Measurements from ENCODE around the gene CWC27. TPM values are rescaled to one million over a fixed set of nuclear protein-coding genes. Genes with fewer than 3 reads are reported as not detected.

Gene CWC27
- total and polyA plus RNA-seq, 2 of the 13 experiments (the other 11 are each of a cell fraction or from before 2014, with no cell fraction given), result 21.1 to 25.7 TPM

GRCh38 chr5:65015767-65016166 is 247.0 kb downstream of the CWC27 start:
- intact Hi-C loops (cut with micrococcal nuclease; ENCODE audit: unreplicated experiment) (no loop called here), in situ Hi-C loops (cut with HindIII; ENCODE audit: extremely low pct_ligation_motif_present, low pct_unique_long_range_greater_than_20kb) (no loop called here)
- TF ChIP-seq NRL (CRISPR knock-in tag; IDR thresholded peaks at IDR 0.05; ENCODE audit: borderline replicate concordance), result no peak
- no peak for TF ChIP-seq ATAD3A (CRISPR knock-in tag; IDR thresholded peaks at IDR 0.05)
- TF ChIP-seq, protein P1, sequence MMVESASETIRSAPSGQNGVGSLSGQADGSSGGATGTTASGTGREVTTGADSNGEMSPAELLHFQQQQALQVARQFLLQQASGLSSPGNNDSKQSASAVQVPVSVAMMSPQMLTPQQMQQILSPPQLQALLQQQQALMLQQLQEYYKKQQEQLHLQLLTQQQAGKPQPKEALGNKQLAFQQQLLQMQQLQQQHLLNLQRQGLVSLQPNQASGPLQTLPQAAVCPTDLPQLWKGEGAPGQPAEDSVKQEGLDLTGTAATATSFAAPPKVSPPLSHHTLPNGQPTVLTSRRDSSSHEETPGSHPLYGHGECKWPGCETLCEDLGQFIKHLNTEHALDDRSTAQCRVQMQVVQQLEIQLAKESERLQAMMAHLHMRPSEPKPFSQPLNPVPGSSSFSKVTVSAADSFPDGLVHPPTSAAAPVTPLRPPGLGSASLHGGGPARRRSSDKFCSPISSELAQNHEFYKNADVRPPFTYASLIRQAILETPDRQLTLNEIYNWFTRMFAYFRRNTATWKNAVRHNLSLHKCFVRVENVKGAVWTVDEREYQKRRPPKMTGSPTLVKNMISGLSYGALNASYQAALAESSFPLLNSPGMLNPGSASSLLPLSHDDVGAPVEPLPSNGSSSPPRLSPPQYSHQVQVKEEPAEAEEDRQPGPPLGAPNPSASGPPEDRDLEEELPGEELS (CRISPR knock-in tag; IDR thresholded peaks at IDR 0.05), result no peak
- no peak for TF ChIP-seq PRDM4 (CRISPR knock-in tag; IDR thresholded peaks at IDR 0.05; ENCODE audit: borderline replicate concordance)
- TF ChIP-seq MLX (CRISPR knock-in tag; IDR thresholded peaks at IDR 0.05), result no peak
- no peak for TF ChIP-seq HDAC1 (CRISPR knock-in tag; IDR thresholded peaks at IDR 0.05)
- no peak for TF ChIP-seq ZUFSP (CRISPR knock-in tag; IDR thresholded peaks at IDR 0.05; ENCODE audit: borderline replicate concordance)
- TF ChIP-seq, protein P2, sequence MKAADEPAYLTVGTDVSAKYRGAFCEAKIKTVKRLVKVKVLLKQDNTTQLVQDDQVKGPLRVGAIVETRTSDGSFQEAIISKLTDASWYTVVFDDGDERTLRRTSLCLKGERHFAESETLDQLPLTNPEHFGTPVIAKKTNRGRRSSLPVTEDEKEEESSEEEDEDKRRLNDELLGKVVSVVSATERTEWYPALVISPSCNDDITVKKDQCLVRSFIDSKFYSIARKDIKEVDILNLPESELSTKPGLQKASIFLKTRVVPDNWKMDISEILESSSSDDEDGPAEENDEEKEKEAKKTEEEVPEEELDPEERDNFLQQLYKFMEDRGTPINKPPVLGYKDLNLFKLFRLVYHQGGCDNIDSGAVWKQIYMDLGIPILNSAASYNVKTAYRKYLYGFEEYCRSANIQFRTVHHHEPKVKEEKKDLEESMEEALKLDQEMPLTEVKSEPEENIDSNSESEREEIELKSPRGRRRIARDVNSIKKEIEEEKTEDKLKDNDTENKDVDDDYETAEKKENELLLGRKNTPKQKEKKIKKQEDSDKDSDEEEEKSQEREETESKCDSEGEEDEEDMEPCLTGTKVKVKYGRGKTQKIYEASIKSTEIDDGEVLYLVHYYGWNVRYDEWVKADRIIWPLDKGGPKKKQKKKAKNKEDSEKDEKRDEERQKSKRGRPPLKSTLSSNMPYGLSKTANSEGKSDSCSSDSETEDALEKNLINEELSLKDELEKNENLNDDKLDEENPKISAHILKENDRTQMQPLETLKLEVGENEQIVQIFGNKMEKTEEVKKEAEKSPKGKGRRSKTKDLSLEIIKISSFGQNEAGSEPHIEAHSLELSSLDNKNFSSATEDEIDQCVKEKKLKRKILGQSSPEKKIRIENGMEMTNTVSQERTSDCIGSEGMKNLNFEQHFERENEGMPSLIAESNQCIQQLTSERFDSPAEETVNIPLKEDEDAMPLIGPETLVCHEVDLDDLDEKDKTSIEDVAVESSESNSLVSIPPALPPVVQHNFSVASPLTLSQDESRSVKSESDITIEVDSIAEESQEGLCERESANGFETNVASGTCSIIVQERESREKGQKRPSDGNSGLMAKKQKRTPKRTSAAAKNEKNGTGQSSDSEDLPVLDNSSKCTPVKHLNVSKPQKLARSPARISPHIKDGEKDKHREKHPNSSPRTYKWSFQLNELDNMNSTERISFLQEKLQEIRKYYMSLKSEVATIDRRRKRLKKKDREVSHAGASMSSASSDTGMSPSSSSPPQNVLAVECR (CRISPR knock-in tag; IDR thresholded peaks at IDR 0.05; ENCODE audit: borderline replicate concordance), result no peak
- TF ChIP-seq KDM1A (CRISPR knock-in tag; IDR thresholded peaks at IDR 0.05), result no peak
- Histone ChIP-seq H3K9ac (ENCODE audit: insufficient read depth, low read depth, low read length) (no peak overlapping the region), H3K4me3 (replicated peaks in 1 of 3; ENCODE audit: insufficient read depth in 1 of 3, low read depth in 2 of 3, low read length in 3 of 3) (no peak overlapping the region), H3K79me2 (ENCODE audit: insufficient read depth, low read length) (no peaks in the 10 kb centered on the region), H3K9me3 (ENCODE audit: low read length) (no peaks in the 10 kb centered on the region), H3K27ac (ENCODE audit: extremely low read length, insufficient read depth, low read length) (no peak overlapping the region), H3K36me3 (replicated peaks in 1 of 2; ENCODE audit: control insufficient read depth in 1 of 2, insufficient read depth in 2 of 2, low read length in 2 of 2) (no peaks in the 10 kb centered on the region), H4K20me1 (ENCODE audit: insufficient read depth, low read length) (no peaks in the 10 kb centered on the region), H3K27me3 (ENCODE audit: control insufficient read depth in 1 of 2, insufficient read depth in 2 of 2, low read length in 2 of 2) (no peaks in the 10 kb centered on the region), H3K4me2 (ENCODE audit: low read depth, low read length) (no peak overlapping the region), H2AFZ (ENCODE audit: low read length) (no peak overlapping the region), H3K4me1 (ENCODE audit: insufficient read depth, low read length) (peaks cover 7% of the 10 kb centered on the region; the same call in 1 of the 2 replicates)
- DNase-seq (ENCODE audit: low spot score) (no peak), FAIRE-seq (no peak), ATAC-seq (no peak)
- BruUV-seq (replicated peaks), result no TSS peak
- ChIA-PET CTCF (ENCODE audit: low intra/inter-chr PET ratio, low total read pairs) (no interaction called here), POLR2A (no interaction called here)
- WGBS (ENCODE audit: low lambda C conversion rate), result 100% methylated on average over 3 of the region's 3 CpGs
